Stimulated activated CD8-positive, alpha-beta memory T cell treated with anti-CD3 and anti-CD28 coated beads, Interleukin-12 subunit alpha, Interleukin-12 subunit beta, amount 100 ng/mL, for 24 hours (primary cell): ENCODE data around the gene RNU4-1.

Source experiments
- DNase-seq: peaks from one replicate; pipeline ENCODE4 v3.0.0-alpha.2; 2020; ENCODE audit errors: extremely low read depth

Gene RNU4-1

DNA sequence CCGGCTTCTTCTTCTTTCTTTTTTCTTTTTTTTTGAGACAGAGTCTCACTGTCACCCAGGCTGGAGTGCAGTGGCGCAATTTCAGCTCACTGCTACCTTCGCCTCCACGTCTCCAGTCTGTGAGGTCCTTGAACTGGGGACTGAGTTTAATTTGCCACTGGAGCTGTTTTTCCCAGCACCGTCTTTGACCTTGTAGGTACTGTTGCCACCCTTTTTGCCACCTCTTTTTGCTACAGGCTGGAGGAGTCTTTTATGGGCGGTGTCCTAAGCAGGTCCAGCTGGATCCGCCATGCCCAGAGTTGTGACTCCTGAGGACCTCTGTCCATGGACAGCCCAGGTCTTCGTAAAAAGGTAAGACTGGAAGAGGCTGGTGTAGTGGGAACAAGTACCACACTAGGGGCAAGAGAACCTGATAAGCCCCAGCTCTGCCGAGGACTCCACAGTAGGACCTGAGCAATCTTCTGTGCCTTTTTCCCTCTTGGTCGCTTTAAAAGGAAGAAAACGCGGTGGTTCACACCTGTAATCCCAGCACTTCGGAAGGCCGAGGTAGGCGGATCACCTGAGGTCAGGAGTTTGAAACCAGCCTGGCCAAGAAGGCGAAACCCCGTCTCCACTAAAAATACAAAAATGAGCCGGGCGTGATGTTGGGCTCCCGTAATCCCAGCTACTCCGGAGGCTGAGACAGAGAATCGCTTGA, 2.3 kb downstream of the RNU4-1 start:
- DNase-seq = no peak

DNA sequence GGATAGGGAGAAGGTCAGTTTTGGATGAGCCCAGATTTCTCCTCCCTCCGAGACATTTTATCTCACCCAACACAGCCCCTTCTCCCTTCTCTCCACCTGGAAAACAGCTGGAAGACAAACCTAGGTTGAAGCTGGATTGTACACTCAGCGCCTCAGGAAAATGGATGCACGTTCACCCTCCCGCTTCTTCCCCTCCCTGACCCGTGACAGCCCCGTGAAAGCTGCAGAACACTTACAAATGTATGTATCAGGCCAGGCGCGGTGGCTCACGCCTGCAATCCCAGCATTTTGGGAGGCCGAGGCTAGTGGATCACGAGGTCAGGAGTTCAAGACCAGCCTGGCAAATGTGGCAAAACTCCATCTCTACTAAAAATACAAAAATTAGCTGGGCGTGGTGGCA, 5.5 kb downstream of the RNU4-1 start:
- no peak for DNase-seq

DNA sequence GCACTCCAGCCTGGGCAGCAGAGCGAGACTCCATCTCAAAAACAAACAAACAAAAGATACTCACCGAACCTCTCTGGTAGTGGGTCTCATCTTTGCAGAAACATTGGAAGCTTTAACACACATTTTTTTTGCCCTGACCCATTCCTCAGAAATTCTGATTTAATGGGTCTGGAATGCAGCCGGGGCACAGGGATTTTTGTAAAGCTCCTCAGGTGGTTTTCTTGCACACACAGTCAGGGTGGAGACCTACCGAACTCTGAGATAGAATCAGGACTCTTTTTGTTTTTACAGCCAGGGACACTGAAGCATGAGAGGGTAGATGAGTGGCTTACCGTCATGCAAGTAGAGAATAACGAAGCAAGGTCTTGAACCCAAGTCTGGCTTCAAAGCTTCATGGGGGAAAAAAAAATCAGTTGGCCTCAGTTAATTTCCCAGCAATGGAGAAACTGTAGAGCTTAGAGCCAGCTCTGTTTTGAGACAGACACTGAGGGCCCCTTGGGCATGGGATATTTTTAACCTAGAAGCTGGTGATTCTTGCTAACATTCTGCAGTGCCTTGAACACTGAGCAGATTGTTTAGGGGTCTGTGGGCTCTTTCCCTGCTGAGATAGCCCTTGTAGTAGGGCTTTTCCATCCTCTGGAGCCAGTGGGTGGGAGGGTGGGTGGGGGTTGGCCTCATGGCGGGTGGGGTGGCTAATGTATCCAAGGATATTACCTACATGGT, 6.1 kb downstream of the RNU4-1 start:
- no peak for DNase-seq

DNA sequence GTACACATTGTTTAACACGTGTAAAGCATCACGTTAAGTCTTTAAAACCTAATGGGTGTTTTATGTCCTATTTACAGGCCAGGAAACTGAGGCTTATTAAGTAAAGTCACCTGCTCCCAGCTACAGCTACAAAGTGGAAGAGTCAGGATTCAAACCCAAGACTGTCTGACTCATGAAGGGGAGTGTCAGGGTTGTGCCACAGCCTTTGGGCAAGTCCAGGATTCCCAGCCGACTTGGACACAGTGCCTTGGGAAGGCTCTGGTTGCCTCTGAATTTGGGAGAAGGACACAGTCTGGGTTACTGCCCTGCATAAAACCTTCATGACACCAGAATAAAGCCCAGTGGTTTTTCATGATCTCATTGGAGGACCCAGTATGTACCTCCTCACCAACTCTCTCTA, 8.7 kb downstream of the RNU4-1 start:
- no peak for DNase-seq

DNA sequence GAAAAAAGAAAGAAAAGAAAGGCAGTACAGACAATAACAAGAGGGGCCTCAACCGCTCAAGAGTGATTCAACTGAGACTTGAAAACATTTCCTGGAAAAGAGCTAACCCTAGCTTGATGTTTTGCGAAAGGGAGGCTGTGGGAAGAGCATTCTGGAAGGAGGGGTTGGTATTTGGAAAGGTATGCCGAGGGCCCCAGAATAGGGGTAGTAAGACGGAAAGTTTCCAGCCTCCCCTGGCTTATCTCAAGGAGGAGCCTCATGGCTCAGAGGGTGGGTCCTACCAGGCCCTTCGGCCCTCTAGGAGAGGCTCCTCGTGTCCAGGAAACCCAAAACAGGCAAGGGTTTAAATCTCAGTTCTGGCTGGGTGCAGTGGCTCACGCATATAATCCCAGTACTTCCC, 9.7 kb downstream of the RNU4-1 start:
- DNase-seq = no peak

DNA sequence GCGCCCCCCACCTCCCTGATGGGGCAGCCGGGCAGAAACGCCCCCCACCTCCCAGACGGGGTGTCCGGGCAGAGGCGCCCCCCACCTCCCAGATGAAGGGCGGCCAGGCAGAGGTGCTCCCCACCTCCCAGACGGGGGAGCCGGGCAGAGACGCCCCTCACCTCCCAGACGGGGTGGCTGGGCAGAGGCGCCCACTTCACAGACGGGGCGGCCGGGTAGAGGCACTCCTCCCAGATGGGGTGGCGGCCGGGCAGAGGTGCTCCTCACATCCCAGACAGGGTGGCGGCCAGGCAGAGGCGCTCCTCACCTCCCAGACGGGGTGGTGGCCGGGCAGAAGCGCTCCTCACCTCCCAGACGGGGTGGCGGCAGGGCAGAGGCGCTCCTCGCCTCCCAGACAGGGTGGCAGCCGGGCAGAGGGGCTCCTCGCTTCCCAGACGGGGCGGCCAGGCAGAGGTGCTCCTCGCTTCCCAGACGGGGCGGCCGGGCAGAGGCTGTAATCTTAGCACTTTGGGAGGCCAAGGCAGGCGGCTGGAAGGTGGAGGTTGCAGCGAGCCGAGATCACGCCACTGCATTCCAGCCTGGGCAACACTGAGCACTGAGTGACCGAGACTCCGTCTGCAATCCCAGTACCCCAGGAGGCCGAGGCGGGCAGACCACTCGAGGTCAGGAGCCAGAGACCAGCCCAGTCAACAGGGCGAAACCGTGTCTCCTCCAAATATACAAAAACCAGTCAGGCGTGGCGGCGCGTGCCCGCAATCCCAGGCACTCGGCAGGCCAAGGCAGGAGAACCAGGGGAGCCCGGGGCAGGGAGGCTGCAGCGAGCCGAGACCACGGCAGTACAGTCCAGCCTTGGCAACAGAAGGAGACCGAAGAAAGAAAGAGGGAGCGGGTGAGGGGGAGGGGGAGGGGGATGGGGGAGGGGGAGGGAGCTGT, 14.6 kb downstream of the RNU4-1 start:
- no peak for DNase-seq

DNA sequence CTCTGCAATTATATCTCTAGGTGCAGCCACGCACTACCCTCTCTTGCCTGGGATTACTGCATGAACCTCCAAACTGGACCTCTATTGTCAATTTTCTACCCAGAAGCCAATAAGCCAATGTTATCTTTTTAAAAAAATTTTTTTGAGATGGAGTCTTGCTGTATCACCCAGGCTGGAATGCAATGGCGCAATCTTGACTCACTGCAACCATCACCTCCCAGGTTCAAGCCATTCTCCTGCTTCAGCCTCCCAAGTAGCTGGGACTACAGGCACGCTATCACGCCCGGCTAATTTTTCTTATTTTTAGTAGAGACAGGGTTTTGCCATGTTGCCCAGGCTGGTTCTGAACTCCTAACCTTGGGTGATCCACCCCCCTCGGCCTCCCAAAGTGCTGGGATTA, 16.3 kb downstream of the RNU4-1 start:
- DNase-seq = no peak

DNA sequence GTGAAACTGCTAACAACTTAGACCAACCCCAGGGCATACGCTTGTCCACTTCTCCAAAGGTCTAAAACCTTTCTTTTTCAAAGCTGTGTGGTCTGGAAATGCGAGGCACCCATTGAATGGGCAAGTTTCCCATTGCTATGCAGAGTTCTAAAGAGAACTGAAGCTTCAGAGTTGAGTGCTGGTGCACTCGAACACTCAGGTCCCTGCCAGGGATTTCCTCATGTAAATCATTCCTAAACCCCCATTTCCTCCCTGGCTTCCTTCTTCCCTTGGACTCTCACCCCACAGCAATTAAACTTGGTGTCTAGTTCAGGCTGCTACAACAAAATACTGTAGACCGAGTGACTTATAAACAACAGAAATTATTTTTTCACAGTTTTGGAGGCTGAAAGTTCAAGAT, 25.3 kb downstream of the RNU4-1 start:
- no peak for DNase-seq

DNA sequence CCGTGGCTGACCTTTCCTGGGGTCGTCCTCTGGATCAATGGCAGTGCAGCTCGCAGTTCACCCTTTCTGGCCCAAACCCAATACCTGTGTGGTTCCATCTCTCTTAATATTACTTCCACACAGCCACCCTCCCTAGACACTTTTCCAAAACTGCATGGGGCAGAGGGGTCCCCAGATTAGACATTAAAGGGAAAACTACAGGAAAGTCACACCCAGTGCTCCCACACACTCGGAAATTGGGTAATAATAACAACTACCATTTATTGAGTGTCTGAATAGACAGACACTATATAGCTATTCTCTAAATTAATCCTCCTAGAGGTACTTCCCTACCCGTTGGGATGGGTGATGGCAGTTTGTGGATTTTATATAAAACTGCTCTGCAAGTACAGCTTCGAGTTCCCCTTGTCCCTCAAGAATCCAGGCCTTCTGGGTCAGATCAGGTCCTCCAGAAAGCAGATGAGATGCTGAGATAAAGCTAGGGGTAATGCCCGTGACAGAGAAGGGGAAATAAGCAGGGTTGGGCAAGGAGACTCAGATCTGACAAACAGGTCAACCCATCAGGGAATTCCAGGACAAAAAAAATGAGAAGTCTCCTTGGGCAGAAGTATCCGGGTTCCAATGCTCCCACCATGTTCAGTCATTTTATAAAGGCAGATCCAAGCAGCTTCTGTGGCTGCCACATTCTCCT, 26.7 kb downstream of the RNU4-1 start:
- DNase-seq = no peak

DNA sequence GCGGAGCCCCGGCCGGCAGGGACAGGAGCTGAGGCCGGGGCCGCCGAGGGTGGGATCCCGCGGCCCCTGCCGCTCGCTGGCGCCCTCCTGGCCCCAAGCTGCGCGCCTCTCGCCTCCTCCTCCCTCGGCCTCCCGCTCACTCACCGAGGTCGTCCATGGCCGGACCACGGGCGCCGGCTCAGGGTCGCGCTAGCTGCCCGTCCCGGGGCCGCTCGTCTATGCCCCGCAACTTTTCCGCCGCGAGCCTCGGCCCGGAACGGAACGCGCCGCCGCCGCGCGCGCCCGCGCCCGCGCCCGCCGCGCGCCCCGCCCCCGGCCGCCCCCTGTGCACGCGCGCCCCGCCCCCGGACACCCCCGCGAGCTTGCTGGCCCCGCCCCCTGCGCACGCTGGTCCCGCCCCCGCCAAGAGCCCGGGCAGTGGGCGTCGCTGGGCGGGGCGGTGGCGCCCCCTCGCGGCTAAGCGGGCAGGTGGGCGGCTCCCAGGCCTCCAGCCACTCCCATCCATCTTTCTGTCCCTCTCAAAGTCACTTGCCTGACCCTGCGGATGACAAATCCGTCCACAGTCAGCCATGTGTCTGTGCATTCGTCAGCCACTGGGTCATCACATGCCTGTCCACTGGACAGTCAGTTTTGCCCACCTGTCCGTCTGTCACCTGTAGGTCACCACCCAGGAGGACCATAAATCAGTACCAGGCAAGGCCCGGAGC, 27.4 kb downstream of the RNU4-1 start, which contains the start of gene PXN:
Gene PXN, minus strand, starts transcription at position 258 of the 707 bp plus-strand sequence. Its CDS starts 101 bp downstream, at position 157.
- peak; percentile 80 for DNase-seq

DNA sequence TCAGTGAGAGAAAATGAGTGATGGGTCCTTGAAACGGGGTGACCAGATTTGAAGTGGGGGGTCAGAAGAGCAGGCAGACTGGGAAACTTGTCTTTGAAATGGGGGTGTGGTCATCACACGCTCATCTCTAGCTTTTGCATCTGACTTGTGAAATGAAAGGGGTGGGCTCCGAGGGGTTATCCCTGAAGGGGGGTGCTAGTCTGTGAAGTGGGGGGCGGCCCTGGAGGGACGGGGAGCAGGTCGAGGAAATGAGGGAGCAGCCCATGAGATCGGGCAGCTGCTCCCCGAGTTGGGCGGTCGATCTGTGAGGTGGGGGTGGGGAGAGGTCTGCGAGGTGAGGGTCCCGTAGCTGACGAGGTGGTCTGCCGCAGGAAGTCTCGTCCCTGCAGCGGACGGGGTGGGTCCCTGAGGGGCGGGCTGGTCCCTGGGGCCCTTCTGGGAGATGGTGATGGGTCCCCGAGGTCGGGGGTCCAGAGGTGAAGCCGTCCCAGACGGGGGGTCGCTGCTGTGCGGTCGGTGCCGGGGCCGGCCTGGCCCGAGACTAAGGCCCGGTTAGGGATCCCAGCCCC, 28.0 kb downstream of the RNU4-1 start:
- DNase-seq = no peak

DNA sequence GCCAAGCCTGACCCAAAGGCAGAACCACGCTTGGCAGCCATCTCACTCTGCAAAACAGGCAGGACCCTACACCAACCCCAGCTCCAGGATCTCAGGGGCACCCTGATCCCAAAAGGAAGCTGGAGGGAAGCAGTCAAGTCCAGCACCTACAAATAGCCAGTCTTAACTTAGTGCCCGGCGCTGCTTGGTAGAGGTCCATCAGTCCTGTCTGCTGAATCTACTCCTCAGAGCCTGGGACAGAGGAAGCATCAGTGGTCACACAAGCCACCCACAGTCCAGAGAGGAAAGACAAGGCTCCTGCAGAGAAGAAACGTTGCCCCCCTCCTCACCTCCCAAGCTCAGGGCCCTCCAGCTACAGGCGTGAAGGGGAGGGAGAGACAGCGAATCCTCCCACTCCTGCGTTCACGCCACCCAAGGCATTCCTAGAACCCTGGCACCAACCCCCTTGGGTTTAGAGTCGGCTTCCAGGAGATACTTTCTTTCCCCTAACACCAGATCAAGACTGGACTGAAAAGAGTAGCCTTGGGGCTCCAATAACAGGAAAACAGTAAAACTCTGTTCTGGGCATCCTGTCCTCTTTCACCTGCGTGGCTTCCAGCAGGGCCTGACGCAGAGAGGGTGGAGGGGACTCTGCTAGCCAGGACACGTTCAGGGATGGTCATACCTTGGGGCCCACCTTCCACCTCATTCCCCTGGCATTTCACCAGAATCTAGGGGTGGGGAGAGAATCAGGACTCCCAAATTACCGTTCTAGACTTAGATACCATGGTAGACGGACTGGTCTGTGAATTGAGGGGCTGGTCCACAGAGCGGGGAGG, 28.7 kb downstream of the RNU4-1 start:
- no peak for DNase-seq

DNA sequence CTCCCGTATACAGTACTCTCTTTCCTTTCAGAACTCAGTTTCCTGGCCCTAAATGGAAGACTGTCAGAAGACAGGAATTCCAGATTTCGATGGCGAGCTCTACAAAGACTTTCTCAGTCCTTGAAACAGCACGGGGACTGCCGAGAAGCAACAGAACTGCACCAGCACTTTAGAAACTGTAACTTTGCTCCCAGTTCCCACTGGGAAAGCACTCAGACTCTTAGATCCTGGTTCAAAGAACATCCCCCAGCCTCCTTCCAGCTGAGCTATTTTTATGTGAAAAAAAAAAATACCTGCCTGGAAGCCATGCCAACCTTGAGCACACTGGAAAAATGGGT, 29.3 kb downstream of the RNU4-1 start:
- no peak for DNase-seq

DNA sequence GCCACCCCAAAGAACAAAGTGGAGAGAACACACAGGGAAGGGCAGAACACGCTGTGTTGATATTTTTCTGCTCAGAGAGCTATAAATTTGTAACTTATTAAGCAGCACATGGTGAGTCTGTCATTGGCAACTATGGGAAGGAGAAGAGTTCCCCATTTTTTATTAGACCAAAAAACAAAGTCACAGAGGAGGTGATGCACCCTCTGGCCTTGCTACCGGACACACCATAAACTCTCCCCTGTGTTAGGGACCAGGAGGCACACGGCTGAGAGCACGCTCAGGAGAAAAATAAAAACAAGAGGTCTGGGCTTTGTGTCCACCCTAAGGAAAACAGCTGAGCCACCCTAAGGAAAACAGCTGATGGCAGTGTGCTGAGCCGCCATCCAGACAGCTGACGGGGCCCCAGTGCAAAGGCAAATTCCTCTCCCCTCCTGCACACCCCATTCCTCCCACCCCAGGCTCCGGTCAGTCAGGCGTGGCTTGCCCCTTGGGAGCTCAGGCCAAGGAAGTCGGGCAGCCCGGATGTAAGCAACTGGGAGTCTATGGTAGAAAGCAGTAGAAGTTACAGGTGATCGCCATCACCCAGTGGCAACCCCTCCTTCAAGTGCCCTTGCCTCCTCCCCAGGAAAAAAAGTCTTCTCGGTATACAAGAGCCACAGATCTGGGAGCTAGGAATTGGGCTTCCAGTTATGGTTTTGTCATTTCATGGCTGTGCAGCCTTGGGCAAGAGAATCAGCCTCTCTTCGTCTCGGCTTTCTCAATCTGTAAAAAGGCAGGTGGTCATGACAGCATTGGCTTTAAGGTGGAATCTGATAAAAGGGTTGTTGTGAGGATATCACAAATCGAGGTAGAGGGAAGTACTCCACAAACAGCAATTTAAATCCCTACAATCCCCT, 29.9 kb downstream of the RNU4-1 start:
- DNase-seq = no peak

DNA sequence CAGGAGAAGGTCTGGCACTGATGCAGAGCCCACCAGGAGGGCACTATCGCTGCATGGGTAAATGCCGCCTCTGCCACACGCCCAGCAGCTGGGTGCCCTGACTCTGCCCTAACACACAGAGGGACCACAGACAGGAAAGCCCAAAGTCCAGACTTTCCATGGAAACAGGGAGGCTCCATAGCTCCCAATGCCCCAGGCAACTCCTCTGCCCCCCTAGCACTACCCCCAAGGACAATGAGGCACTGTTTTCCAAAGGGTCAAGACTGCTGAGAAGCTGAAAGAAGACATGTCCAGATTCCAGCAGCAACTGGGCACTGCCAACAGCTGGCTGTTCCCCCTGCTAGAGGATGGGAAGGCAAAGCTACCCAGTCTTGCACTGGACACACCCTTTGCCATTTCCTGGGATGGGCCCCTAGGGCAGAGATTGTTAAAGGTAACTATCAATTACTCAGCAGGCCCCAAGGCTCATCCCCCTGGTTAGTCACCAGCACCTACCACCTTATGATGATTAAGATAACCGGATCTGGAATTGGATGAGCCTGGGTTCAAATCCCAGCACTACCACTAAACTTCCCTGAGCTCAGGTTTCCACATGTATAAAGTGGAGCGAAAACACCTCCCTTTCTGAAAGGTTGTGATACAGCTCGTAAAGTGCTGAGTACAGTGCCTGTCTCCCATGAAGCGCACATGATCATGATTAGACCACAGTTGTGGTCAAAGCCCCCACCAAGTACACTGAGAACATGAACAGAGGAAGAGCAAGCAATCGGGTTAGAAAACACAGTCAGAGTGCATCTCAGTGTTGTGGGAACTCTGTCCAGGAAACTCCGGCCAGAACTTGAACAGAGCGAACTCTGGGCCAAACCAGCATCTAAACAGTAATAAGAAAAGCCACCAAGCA, 30.8 kb downstream of the RNU4-1 start:
- no peak for DNase-seq

DNA sequence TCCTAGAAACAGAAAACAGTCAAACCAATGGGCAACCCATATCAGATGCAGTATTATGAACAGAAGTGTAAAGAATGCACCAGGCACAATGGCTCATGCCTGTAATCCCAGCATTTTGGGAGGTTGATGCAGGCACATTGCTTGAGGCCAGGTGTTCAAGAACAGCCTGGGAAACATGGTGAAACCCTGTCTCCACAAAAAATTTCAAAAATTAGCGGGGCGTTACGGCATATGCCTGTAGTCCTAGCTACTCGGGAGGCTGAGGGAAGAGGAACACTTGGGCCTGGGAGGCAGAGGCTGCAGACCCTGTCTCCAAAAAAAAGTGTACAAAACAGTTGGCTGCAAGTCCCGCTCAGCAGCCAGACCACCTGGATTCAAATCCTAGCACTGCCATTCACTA, 32.4 kb downstream of the RNU4-1 start:
- DNase-seq = no peak

DNA sequence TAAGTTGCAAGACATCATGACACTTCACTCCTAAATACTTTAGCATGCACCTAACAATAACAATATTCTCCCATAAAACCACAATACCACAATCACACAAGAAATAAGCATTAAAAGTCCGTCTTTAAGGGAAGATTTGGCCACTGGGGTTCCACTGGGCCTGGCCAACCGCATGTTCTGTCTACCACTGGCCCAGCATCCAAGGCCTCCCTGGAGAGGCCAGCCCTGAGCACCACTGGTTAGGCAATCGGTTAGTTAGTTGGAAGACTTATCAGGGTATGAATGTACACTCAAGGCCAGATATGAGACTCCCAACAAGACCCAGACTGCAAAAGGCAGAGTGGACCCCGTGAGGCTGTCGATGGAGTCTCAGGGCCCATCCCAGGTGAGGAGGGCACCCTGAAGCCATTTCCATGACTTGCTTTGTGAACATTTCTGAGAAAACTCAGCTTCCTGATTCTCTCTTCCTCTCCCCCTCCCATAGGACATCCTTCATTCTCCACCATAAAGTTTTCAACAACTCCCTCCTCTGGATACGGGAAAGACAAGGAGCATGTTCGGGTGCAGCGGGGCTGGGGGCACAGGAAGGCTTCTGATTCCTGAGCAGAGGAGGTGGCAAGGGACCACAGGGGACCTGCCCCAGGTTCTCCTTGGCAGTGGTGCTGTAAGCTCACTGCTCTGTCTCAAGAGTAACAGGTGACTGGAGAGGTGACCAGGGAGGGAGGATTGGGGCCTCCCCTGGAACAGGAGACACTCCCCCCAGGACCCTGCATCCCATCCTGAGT, 33.4 kb downstream of the RNU4-1 start:
- no peak for DNase-seq
